ENCODE data around the gene WDR20. TPM values are rescaled to one million over a fixed set of nuclear protein-coding genes. Genes with fewer than 3 reads are reported as not detected.
A peak's percentile ranks its signal among the peaks of the same experiment; 100 is the strongest.

Gene WDR20
- total RNA-seq, 2 donors from 2014 or later: 45.1 to 50.7 TPM

- Mint-ChIP-seq H3K27me3 (no peaks in the 10 kb centered on the region), H3K27ac (peak overlapping the region; percentile 79), H3K4me3 (no peak overlapping the region), H3K4me1 (peaks cover 33% of the 10 kb centered on the region), H3K36me3 (ENCODE audit: low read depth) (no peaks in the 10 kb centered on the region)
- DNase-seq: no peak
- no peaks in the 10 kb centered on the region for H3K9me3 ChIP-seq (ENCODE audit: control insufficient read depth, low read length, poor library complexity, severe bottlenecking)
- no peak for ATAC-seq
Observed at GRCh38 chr14:102183886-102184285, 44.2 kb downstream of the WDR20 start.

- H3K27ac Mint-ChIP-seq: peak overlapping the region; percentile 79
- no peak overlapping the region for H3K4me3 Mint-ChIP-seq
- ATAC-seq: no peak
- H3K36me3 Mint-ChIP-seq (ENCODE audit: low read depth): no peaks in the 10 kb centered on the region
- peaks cover 33% of the 10 kb centered on the region for H3K4me1 Mint-ChIP-seq
- H3K27me3 Mint-ChIP-seq: no peaks in the 10 kb centered on the region
- no peak for DNase-seq
- no peaks in the 10 kb centered on the region for H3K9me3 ChIP-seq (ENCODE audit: control insufficient read depth, low read length, poor library complexity, severe bottlenecking)
Observed at GRCh38 chr14:102184316-102185035, 44.8 kb downstream of the WDR20 start.

- Mint-ChIP-seq H3K27ac (no peak overlapping the region), H3K27me3 (no peaks in the 10 kb centered on the region), H3K4me3 (no peak overlapping the region), H3K4me1 (peaks cover 36% of the 10 kb centered on the region), H3K36me3 (ENCODE audit: low read depth) (no peaks in the 10 kb centered on the region)
- DNase-seq (no peak), ATAC-seq (no peak)
- no peaks in the 10 kb centered on the region for H3K9me3 ChIP-seq (ENCODE audit: control insufficient read depth, low read length, poor library complexity, severe bottlenecking)
Observed at GRCh38 chr14:102185360-102185759, 45.7 kb downstream of the WDR20 start.

GRCh38 chr14:102187044-102187443, 47.3 kb downstream of the WDR20 start:
- ATAC-seq (no peak), DNase-seq (no peak)
- H3K27ac Mint-ChIP-seq: peak overlapping the region; percentile 34
- no peaks in the 10 kb centered on the region for H3K9me3 ChIP-seq (ENCODE audit: control insufficient read depth, low read length, poor library complexity, severe bottlenecking)
- no peaks in the 10 kb centered on the region for H3K27me3 Mint-ChIP-seq
- H3K4me3 Mint-ChIP-seq: no peak overlapping the region
- peaks cover 36% of the 10 kb centered on the region for H3K4me1 Mint-ChIP-seq
- H3K36me3 Mint-ChIP-seq (ENCODE audit: low read depth): no peaks in the 10 kb centered on the region

GRCh38 chr14:102187568-102188001, 47.9 kb downstream of the WDR20 start:
- DNase-seq (no peak), ATAC-seq (no peak)
- H3K4me1 Mint-ChIP-seq: peaks cover 36% of the 10 kb centered on the region
- no peak overlapping the region for H3K4me3 Mint-ChIP-seq
- H3K9me3 ChIP-seq (ENCODE audit: control insufficient read depth, low read length, poor library complexity, severe bottlenecking): no peaks in the 10 kb centered on the region
- H3K27ac Mint-ChIP-seq: peak overlapping the region; percentile 34
- H3K36me3 Mint-ChIP-seq (ENCODE audit: low read depth): no peaks in the 10 kb centered on the region
- H3K27me3 Mint-ChIP-seq: no peaks in the 10 kb centered on the region

- peaks cover 31% of the 10 kb centered on the region for H3K4me1 Mint-ChIP-seq
- DNase-seq (no peak), ATAC-seq (no peak)
- no peak overlapping the region for H3K27ac Mint-ChIP-seq
- no peaks in the 10 kb centered on the region for H3K9me3 ChIP-seq (ENCODE audit: control insufficient read depth, low read length, poor library complexity, severe bottlenecking)
- H3K36me3 Mint-ChIP-seq (ENCODE audit: low read depth): no peaks in the 10 kb centered on the region
- H3K4me3 Mint-ChIP-seq: no peak overlapping the region
- no peaks in the 10 kb centered on the region for H3K27me3 Mint-ChIP-seq
Observed at GRCh38 chr14:102188187-102188586, 48.5 kb downstream of the WDR20 start.

- peaks cover 24% of the 10 kb centered on the region for H3K4me1 Mint-ChIP-seq
Observed at GRCh38 chr14:102189874-102190273, 50.2 kb downstream of the WDR20 start.

GRCh38 chr14:102192840-102193502, 53.3 kb downstream of the WDR20 start:
- Mint-ChIP-seq H3K36me3 (ENCODE audit: low read depth) (peaks cover 4% of the 10 kb centered on the region), H3K4me1 (peaks cover 36% of the 10 kb centered on the region), H3K27me3 (no peaks in the 10 kb centered on the region), H3K27ac (peak overlapping the region; percentile 37), H3K4me3 (no peak overlapping the region)
- DNase-seq: no peak
- H3K9me3 ChIP-seq (ENCODE audit: control insufficient read depth, low read length, poor library complexity, severe bottlenecking): no peaks in the 10 kb centered on the region
- ATAC-seq: no peak

More at GRCh38 chr14:102189874-102190273, 50.2 kb downstream of the WDR20 start:
- DNase-seq (no peak), ATAC-seq (no peak)
- no peaks in the 10 kb centered on the region for H3K27me3 Mint-ChIP-seq
- no peaks in the 10 kb centered on the region for H3K36me3 Mint-ChIP-seq (ENCODE audit: low read depth)
- no peaks in the 10 kb centered on the region for H3K9me3 ChIP-seq (ENCODE audit: control insufficient read depth, low read length, poor library complexity, severe bottlenecking)
- no peak overlapping the region for H3K4me3 Mint-ChIP-seq
- H3K27ac Mint-ChIP-seq: no peak overlapping the region

GRCh38 chr14:102194856-102195255, 55.2 kb downstream of the WDR20 start:
- peaks cover 7% of the 10 kb centered on the region for H3K36me3 Mint-ChIP-seq (ENCODE audit: low read depth)
- H3K27me3 Mint-ChIP-seq: no peaks in the 10 kb centered on the region
- H3K27ac Mint-ChIP-seq: no peak overlapping the region
- H3K4me1 Mint-ChIP-seq: peaks cover 48% of the 10 kb centered on the region
- H3K4me3 Mint-ChIP-seq: no peak overlapping the region
- H3K9me3 ChIP-seq (ENCODE audit: control insufficient read depth, low read length, poor library complexity, severe bottlenecking): no peaks in the 10 kb centered on the region
- ATAC-seq (no peak), DNase-seq (no peak)

GRCh38 chr14:102195446-102195845, 55.7 kb downstream of the WDR20 start:
- no peaks in the 10 kb centered on the region for H3K27me3 Mint-ChIP-seq
- peaks cover 51% of the 10 kb centered on the region for H3K4me1 Mint-ChIP-seq
- H3K27ac Mint-ChIP-seq: no peak overlapping the region
- ATAC-seq (no peak), DNase-seq (no peak)
- H3K9me3 ChIP-seq (ENCODE audit: control insufficient read depth, low read length, poor library complexity, severe bottlenecking): no peaks in the 10 kb centered on the region
- no peak overlapping the region for H3K4me3 Mint-ChIP-seq
- H3K36me3 Mint-ChIP-seq (ENCODE audit: low read depth): peaks cover 7% of the 10 kb centered on the region

GRCh38 chr14:102196039-102196901, 56.6 kb downstream of the WDR20 start:
- Mint-ChIP-seq H3K27me3 (no peaks in the 10 kb centered on the region), H3K27ac (peak overlapping the region; percentile 76), H3K4me1 (peaks cover 52% of the 10 kb centered on the region), H3K36me3 (ENCODE audit: low read depth) (peaks cover 7% of the 10 kb centered on the region), H3K4me3 (no peak overlapping the region)
- ATAC-seq (no peak), DNase-seq (no peak)
- H3K9me3 ChIP-seq (ENCODE audit: control insufficient read depth, low read length, poor library complexity, severe bottlenecking): no peaks in the 10 kb centered on the region

- Mint-ChIP-seq H3K4me3 (no peak overlapping the region), H3K27me3 (no peaks in the 10 kb centered on the region), H3K4me1 (peaks cover 57% of the 10 kb centered on the region), H3K27ac (peak overlapping the region; percentile 76), H3K36me3 (ENCODE audit: low read depth) (peaks cover 7% of the 10 kb centered on the region)
- DNase-seq: no peak
- no peak for ATAC-seq
- H3K9me3 ChIP-seq (ENCODE audit: control insufficient read depth, low read length, poor library complexity, severe bottlenecking): no peaks in the 10 kb centered on the region
Observed at GRCh38 chr14:102196902-102197230, 57.2 kb downstream of the WDR20 start.

- H3K27ac Mint-ChIP-seq: peak overlapping the region; percentile 76
- DNase-seq (no peak), ATAC-seq (no peak)
- H3K4me1 Mint-ChIP-seq: peaks cover 60% of the 10 kb centered on the region
- peaks cover 7% of the 10 kb centered on the region for H3K36me3 Mint-ChIP-seq (ENCODE audit: low read depth)
- no peaks in the 10 kb centered on the region for H3K27me3 Mint-ChIP-seq
- H3K9me3 ChIP-seq (ENCODE audit: control insufficient read depth, low read length, poor library complexity, severe bottlenecking): no peaks in the 10 kb centered on the region
- H3K4me3 Mint-ChIP-seq: no peak overlapping the region
Observed at GRCh38 chr14:102197317-102197853, 57.7 kb downstream of the WDR20 start.
